HCT116 (cell line): ENCODE results near the gene CCDC148. TPM values are rescaled to one million over a fixed set of nuclear protein-coding genes. Genes with fewer than 3 reads are reported as not detected.

Experiments used
- ATAC-seq: fragments of 200-7000 bp; cut with Tn5 transposase; 2 replicates; pipeline ENCODE4 v1.9.1; 2020; ENCODE audit warnings: mild to moderate bottlenecking, moderate library complexity
- BruUV-seq: library from RNA; stranded (reverse); fragments of 400-500 nt; replicated peaks from 2 replicates; lab custom pipeline; 2021; lab: Mats Ljungman, UMichigan
- CTCF ChIA-PET: fragments of 300-600 bp; sonication (Branson Sonifier 250); formaldehyde crosslinking; loops from one replicate; lab custom pipeline; 2021; ENCODE audit warnings: antibody characterized with exemption; lab: Charles Lee
- POLR2A ChIA-PET: fragments of 300-600, 350-600 bp; sonication (Branson Sonifier 250); formaldehyde crosslinking; loops from one replicate; lab custom pipeline; 2021; ENCODE audit warnings: antibody characterized with exemption; lab: Charles Lee
- RAD21 ChIA-PET, 2 experiments: fragments of 300-600 bp; sonication (Branson Sonifier 250); formaldehyde crosslinking; loops; one replicate each; lab custom pipeline; 2023; ENCODE audit warnings: low total read pairs in 2 of 2; ENCODE audit not compliant: uncharacterized antibody in 2 of 2, unreplicated experiment in 2 of 2, low non-redundant PET in 1 of 2; lab: Charles Lee
- DNase-seq: peaks from one replicate; pipeline ENCODE4 v3.0.0-alpha.2; 2010; ENCODE audit warnings: low read depth, low spot score
- H2AFZ ChIP-seq: fragments of 200-600 bp; shearing (Covaris generic), sonication (generic); 2 replicates; pipeline ENCODE4 v1.6.1; 2017; ENCODE audit warnings: low read depth, mixed run types, mixed read lengths, antibody characterized with exemption, low read length; ENCODE audit not compliant: poor library complexity, severe bottlenecking
- H3K27ac ChIP-seq: 2 replicates; pipeline ENCODE4 v1.5.1; 2012; ENCODE audit warnings: low read depth, low read length
- H3K27me3 ChIP-seq: fragments of 200-600 bp; sonication (generic); 2 replicates; pipeline ENCODE4 v1.6.1; 2016; ENCODE audit warnings: mixed run types, low read length, mixed read lengths; ENCODE audit not compliant: insufficient read depth
- H3K36me3 ChIP-seq, 2 experiments: fragments of 200-500 bp in 1 of 2; fragments of 200-600 bp in 1 of 2; sonication (Bioruptor generic) in 1 of 2; sonication (generic) in 1 of 2; 2 replicates each; pipeline versions ENCODE4 v1.5.1 to v1.6.1; 2014 to 2016; ENCODE audit warnings: low read length in 2 of 2, inconsistent platforms in 1 of 2, mixed read lengths in 1 of 2, mixed run types in 1 of 2; ENCODE audit not compliant: insufficient read depth in 2 of 2, control insufficient read depth in 1 of 2
- H3K4me1 ChIP-seq, 2 experiments: fragments of 200-600 bp in 1 of 2; sonication (generic) in 1 of 2; 2 replicates each; pipeline versions ENCODE4 v1.5.1 to v1.6.1; 2012 to 2017; ENCODE audit warnings: low read length in 2 of 2, inconsistent platforms in 1 of 2, mild to moderate bottlenecking in 1 of 2, mixed read lengths in 1 of 2, mixed run types in 1 of 2, moderate library complexity in 1 of 2; ENCODE audit not compliant: insufficient read depth in 2 of 2, control insufficient read depth in 1 of 2
- H3K4me2 ChIP-seq: fragments of 200-600 bp; sonication (generic); 2 replicates; pipeline ENCODE4 v1.6.1; 2017; ENCODE audit warnings: mixed run types, low read length, mixed read lengths
- H3K4me3 ChIP-seq, 2 experiments: fragments of 200-600 bp in 1 of 2; sonication (generic) in 1 of 2; replicated peaks in 1 of 2; 2 replicates each; pipeline ENCODE4 v1.5.1; 2011 to 2016; ENCODE audit warnings: low read length in 2 of 2, control low read depth in 1 of 2, low read depth in 1 of 2, mild to moderate bottlenecking in 1 of 2, mixed read lengths in 1 of 2, mixed run types in 1 of 2
- H3K79me2 ChIP-seq: fragments of 200-600 bp; sonication (generic); 2 replicates; pipeline ENCODE4 v1.6.1; 2017; ENCODE audit warnings: mild to moderate bottlenecking, mixed run types, low read length, moderate library complexity, mixed read lengths; ENCODE audit not compliant: insufficient read depth
- H3K9ac ChIP-seq: fragments of 200-600 bp; sonication (generic); 2 replicates; pipeline ENCODE4 v1.6.1; 2016; ENCODE audit warnings: low read length, mixed read lengths
- H3K9me2 ChIP-seq: fragments of 200-600 bp; sonication (generic), shearing (Covaris generic); 2 replicates; pipeline ENCODE4 v1.6.1; 2017; ENCODE audit warnings: mixed run types, mild to moderate bottlenecking, moderate library complexity; ENCODE audit not compliant: insufficient read depth
- H3K9me3 ChIP-seq, 2 experiments: fragments of 200-500 bp in 1 of 2; fragments of 200-600 bp in 1 of 2; sonication (Bioruptor generic) in 1 of 2; sonication (generic) in 1 of 2; 2 replicates each; pipeline ENCODE4 v1.6.1; 2014 to 2017; ENCODE audit warnings: low read length in 2 of 2, mixed read lengths in 2 of 2, inconsistent platforms in 1 of 2, low read depth in 1 of 2, mild to moderate bottlenecking in 1 of 2, mixed run types in 1 of 2, moderate library complexity in 1 of 2; ENCODE audit not compliant: control insufficient read depth in 1 of 2, insufficient read depth in 1 of 2
- H4K20me1 ChIP-seq: fragments of 200-600 bp; sonication (generic), shearing (Covaris generic); 2 replicates; pipeline ENCODE4 v1.6.1; 2017; ENCODE audit warnings: mixed run types, mild to moderate bottlenecking, moderate library complexity; ENCODE audit not compliant: insufficient read depth
- ATF3 ChIP-seq: IDR thresholded peaks from 2 replicates; pipeline ENCODE4 v1.6.1; 2012
- CEBPB ChIP-seq: IDR thresholded peaks from 2 replicates; pipeline ENCODE4 v1.6.1; 2012; ENCODE audit warnings: low read depth
- CTCF ChIP-seq, 3 experiments: fragments of 200-600 bp in 1 of 3; sonication (generic) in 1 of 3; IDR thresholded peaks in 2 of 3; conservative IDR thresholded peaks in 1 of 3; 2 replicates each; pipeline ENCODE4 v1.5.1; 2012 to 2017; ENCODE audit warnings: low read depth in 2 of 3, low read length in 2 of 3, antibody characterized with exemption in 1 of 3, borderline replicate concordance in 1 of 3, control low read depth in 1 of 3, mild to moderate bottlenecking in 1 of 3, mixed read lengths in 1 of 3, mixed run types in 1 of 3, moderate library complexity in 1 of 3; ENCODE audit not compliant: insufficient read depth in 1 of 3
- EZH2 ChIP-seq: fragments of 200-600 bp; sonication (generic); IDR thresholded peaks from 2 replicates; pipeline ENCODE4 v1.6.1; 2017; ENCODE audit warnings: antibody characterized with exemption, mixed run types
- JUND ChIP-seq: IDR thresholded peaks from 2 replicates; pipeline ENCODE4 v1.6.1; 2012
- POLR2AphosphoS5 ChIP-seq: IDR thresholded peaks from 2 replicates; pipeline ENCODE4 v1.6.1; 2011; ENCODE audit warnings: mild to moderate bottlenecking, low read depth, low read length, moderate library complexity
- RAD21 ChIP-seq: IDR thresholded peaks from 2 replicates; pipeline ENCODE4 v1.6.1; 2012; ENCODE audit warnings: low read depth, mild to moderate bottlenecking
- REST ChIP-seq: IDR thresholded peaks from 2 replicates; pipeline ENCODE4 v1.6.1; 2012; ENCODE audit warnings: low read depth
- SIN3A ChIP-seq: IDR thresholded peaks from 2 replicates; pipeline ENCODE4 v1.6.1; 2012; ENCODE audit warnings: low read depth
- ZFX ChIP-seq: fragments of 450-650 bp; IDR thresholded peaks from 2 replicates; pipeline ENCODE4 v1.6.1; 2017
- intact Hi-C: fragments of 100-400 bp; cut with micrococcal nuclease; formaldehyde crosslinking; loops from 2 replicates; pipeline ENCODE4 v1.10.0; 2022
- total RNA-seq: library from RNA; stranded (reverse); gene quantifications from one replicate; pipeline ENCODE4 v1.2.1, GENCODE V29; 2021; ENCODE audit not compliant: unreplicated experiment

The CCDC148 gene
- total RNA-seq, 1 experiment from 2014 or later = 0.59 TPM

- Histone ChIP-seq H3K9ac (no peak overlapping the region), H3K4me3 (no peak overlapping the region), H3K4me1 (no peaks in the 10 kb centered on the region; a peak in 1 of 4 replicates), H4K20me1 (no peaks in the 10 kb centered on the region), H3K9me2 (no peaks in the 10 kb centered on the region), H3K4me2 (no peak overlapping the region), H3K36me3 (no peaks in the 10 kb centered on the region), H3K27me3 (no peaks in the 10 kb centered on the region), H3K79me2 (no peaks in the 10 kb centered on the region), H2AFZ (no peak overlapping the region), H3K9me3 (no peaks in the 10 kb centered on the region), H3K27ac (no peak overlapping the region)
- ChIA-PET POLR2A (no interaction called here), CTCF (no interaction called here), RAD21 (no interaction called here)
- no peak for ATAC-seq
- no TSS peak for BruUV-seq
- intact Hi-C loops = no loop called here
- DNase-seq = no peak
- TF ChIP-seq ATF3 (no peak), CTCF (IDR thresholded peaks at IDR 0.05 in 2 of 3, conservative IDR thresholded peaks at IDR 0.05 in 1 of 3; ENCODE audit: borderline replicate concordance in 1 of 3, insufficient read depth in 1 of 3, low read depth in 2 of 3, low read length in 2 of 3) (no peak), RAD21 (no peak), JUND (no peak), SIN3A (no peak), CEBPB (no peak), POLR2AphosphoS5 (no peak), EZH2 (no peak), ZFX (no peak), REST (no peak)
Measured at GRCh38 chr2:158240975-158241374, 215.6 kb downstream of the CCDC148 start.
